GM12878 (cell line): ENCODE results near the gene CHAMP1. TPM values are rescaled to one million over a fixed set of nuclear protein-coding genes. Genes with fewer than 3 reads are reported as not detected.

Source experiments
- ATAC-seq: fragments of 200-7000 bp; cut with Tn5 transposase; 3 replicates; pipeline ENCODE4 v1.9.1; 2020; ENCODE audit warnings: mild to moderate bottlenecking, moderate library complexity
- BruUV-seq: library from RNA; stranded (reverse); fragments of 400-500 nt; replicated peaks from 2 replicates; lab custom pipeline; 2021; lab: Mats Ljungman, UMichigan
- CTCF ChIA-PET: fragments of 300-600 bp; sonication (Branson Sonifier 250); formaldehyde crosslinking; extraction: SDS; loops from one replicate; lab custom pipeline; 2021; ENCODE audit warnings: inconsistent platforms; lab: Yijun Ruan, JAX
- POLR2A ChIA-PET: fragments of 350-600 bp; formaldehyde crosslinking; extraction: SDS; loops from one replicate; lab custom pipeline; 2021; ENCODE audit warnings: inconsistent platforms; lab: Charles Lee
- RAD21 ChIA-PET: fragments of 300-600 bp; sonication (Branson Sonifier 250); formaldehyde crosslinking; loops from one replicate; lab custom pipeline; 2023; ENCODE audit warnings: antibody characterized with exemption; ENCODE audit not compliant: unreplicated experiment; lab: Charles Lee
- SMC1A ChIA-PET: fragments of 300-600 bp; sonication (Branson Sonifier 250); formaldehyde crosslinking; loops from one replicate; lab custom pipeline; 2023; ENCODE audit not compliant: unreplicated experiment, uncharacterized antibody; lab: Charles Lee
- DNase-seq: peaks from one replicate; pipeline ENCODE4 v3.0.0-alpha.2; 2011; ENCODE audit warnings: low read depth, low spot score
- FAIRE-seq: peaks from 3 replicates; lab custom pipeline; 2011; peaks lifted over from hg19 to GRCh38; lab: Jason Lieb, UNC
- H2AFZ ChIP-seq: 2 replicates; pipeline ENCODE4 v1.6.0; 2011; ENCODE audit warnings: low read depth, low read length, control low read depth; ENCODE audit not compliant: control insufficient read depth
- H3K27ac ChIP-seq: 2 replicates; pipeline ENCODE4 v1.5.1; 2011; ENCODE audit warnings: control low read depth; ENCODE audit not compliant: control insufficient read depth, insufficient read depth
- H3K27me3 ChIP-seq, 2 experiments: replicated peaks in 1 of 2; 2 replicates each; pipeline versions ENCODE4 v1.6.0 to v1.6.1; 2011; ENCODE audit warnings: low read length in 1 of 2; ENCODE audit not compliant: control insufficient read depth in 2 of 2, insufficient read depth in 2 of 2
- H3K36me3 ChIP-seq, 2 experiments: 2 replicates each; pipeline ENCODE4 v1.5.1; 2011; ENCODE audit warnings: low read length in 1 of 2; ENCODE audit not compliant: control insufficient read depth in 2 of 2, insufficient read depth in 2 of 2
- H3K4me1 ChIP-seq: 2 replicates; pipeline ENCODE4 v1.6.1; 2011; ENCODE audit warnings: mild to moderate bottlenecking, low read length, moderate library complexity, mixed read lengths; ENCODE audit not compliant: control insufficient read depth, insufficient read depth
- H3K4me2 ChIP-seq: 2 replicates; pipeline ENCODE4 v1.6.0; 2011; ENCODE audit warnings: control low read depth; ENCODE audit not compliant: control insufficient read depth, insufficient read depth
- H3K4me3 ChIP-seq: fragments of 200-600 bp; sonication (generic); 2 replicates; pipeline ENCODE4 v1.5.1; 2016
- H3K79me2 ChIP-seq: 2 replicates; pipeline ENCODE4 v1.6.0; 2011; ENCODE audit warnings: low read length; ENCODE audit not compliant: control insufficient read depth, insufficient read depth
- H3K9ac ChIP-seq: 2 replicates; pipeline ENCODE4 v1.8.0; 2011; ENCODE audit warnings: low read length, control low read depth, mixed read lengths; ENCODE audit not compliant: control insufficient read depth, insufficient read depth
- H3K9me3 ChIP-seq: replicated peaks from 3 replicates; pipeline ENCODE4 v1.5.1; 2011; ENCODE audit warnings: mild to moderate bottlenecking, low read length; ENCODE audit not compliant: control insufficient read depth, insufficient read depth
- H4K20me1 ChIP-seq: 2 replicates; pipeline ENCODE4 v1.6.0; 2011; ENCODE audit not compliant: control insufficient read depth, insufficient read depth
- BMI1 ChIP-seq: fragments of 450-650 bp; IDR thresholded peaks from 2 replicates; pipeline ENCODE4 v1.6.1; 2016; ENCODE audit warnings: mild to moderate bottlenecking, moderate library complexity, borderline replicate concordance
- IKZF1 ChIP-seq: fragments of 450-650 bp; conservative IDR thresholded peaks from 2 replicates; pipeline ENCODE4 v1.6.1; 2017; ENCODE audit warnings: antibody characterized with exemption, mild to moderate bottlenecking
- JUNB ChIP-seq: IDR thresholded peaks from 2 replicates; pipeline ENCODE4 v1.6.1; 2016; ENCODE audit warnings: antibody characterized with exemption, mild to moderate bottlenecking
- KAT2A ChIP-seq: conservative IDR thresholded peaks from 2 replicates; pipeline ENCODE4 v1.6.1; 2011; ENCODE audit warnings: low read depth, low read length; ENCODE audit not compliant: control insufficient read depth
- MTA2 ChIP-seq: fragments of 450-650 bp; IDR thresholded peaks from 2 replicates; pipeline ENCODE4 v1.6.1; 2016; ENCODE audit warnings: low read depth, mild to moderate bottlenecking, moderate library complexity
- STAT1 ChIP-seq: fragments of 450-650 bp; conservative IDR thresholded peaks from 2 replicates; pipeline ENCODE4 v1.6.1; 2014; ENCODE audit warnings: antibody characterized with exemption, mild to moderate bottlenecking
- SUZ12 ChIP-seq: fragments of 200-600 bp; sonication (generic); IDR thresholded peaks from one replicate; pipeline ENCODE4 v1.6.1; 2018; ENCODE audit warnings: antibody characterized with exemption, mild to moderate bottlenecking; ENCODE audit not compliant: unreplicated experiment
- TARDBP ChIP-seq: IDR thresholded peaks from 2 replicates; pipeline ENCODE4 v1.6.1; 2016; ENCODE audit warnings: borderline replicate concordance
- WRNIP1 ChIP-seq: IDR thresholded peaks from 2 replicates; pipeline ENCODE4 v1.6.1; 2011; ENCODE audit warnings: low read depth, low read length, improper control_type of control experiment, borderline replicate concordance
- ZNF207 ChIP-seq: fragments of 450-650 bp; IDR thresholded peaks from 2 replicates; pipeline ENCODE4 v1.6.1; 2014; ENCODE audit warnings: antibody characterized with exemption, mild to moderate bottlenecking, borderline replicate concordance
- WGBS: methylation state at CpG from one replicate; pipeline ENCODE4 v1.1.6; 2016; ENCODE audit warnings: low lambda C conversion rate; ENCODE audit not compliant: insufficient replicate concordance, insufficient coverage; ENCODE audit errors: missing lambda C conversion rate; 5-methylcytosine and 5-hydroxymethylcytosine counted together
- in situ Hi-C: fragments of 300-500 bp; cut with MboI; formaldehyde crosslinking; loops from 9 replicates; pipeline ENCODE4 v1.14.3; 2018; ENCODE audit warnings: mixed read lengths
- intact Hi-C: fragments of 100-400 bp; cut with micrococcal nuclease; formaldehyde crosslinking; loops from one replicate; pipeline ENCODE4 v1.14.2; 2022; ENCODE audit not compliant: unreplicated experiment
- polyA plus RNA-seq, 11 experiments: library from polyadenylated mRNA; depleted of rRNA in 4 of 11; unstranded in 6 of 11; stranded (reverse) in 5 of 11; fragments of >200 nt; fragmentation: Nextera tagmentation in 4 of 11; fragmentation: Illumina TruSeq in 1 of 11; extraction: Ambion mirVana in 4 of 11; extraction: Trizol in 1 of 11; gene quantifications; 1 replicate in 1 of 11; 2 replicates in 10 of 11; pipeline versions ENCODE4 v1.2.1 to v1.2.3, GENCODE V29; 2011 to 2016; ENCODE audit warnings: inconsistent platforms in 2 of 11, missing spikeins in 2 of 11, low read depth in 1 of 11
- total RNA-seq, 4 experiments: library from RNA; depleted of rRNA in 3 of 4; stranded (reverse); fragments of >200 nt in 3 of 4; fragmentation: Illumina TruSeq in 1 of 4; extraction: Trizol in 1 of 4; gene quantifications; 2 replicates each; pipeline versions ENCODE4 v1.2.1 to v1.2.3, GENCODE V29; 2013 to 2021
- TF ChIP-seq, protein P1 (sequence below): fragments of 450-650 bp; IDR thresholded peaks from 2 replicates; pipeline ENCODE4 v1.6.1; 2016; ENCODE audit warnings: mild to moderate bottlenecking
- TF ChIP-seq, protein P2 (sequence below): IDR thresholded peaks from 2 replicates; pipeline ENCODE4 v1.6.1; 2012; ENCODE audit warnings: low read depth, low read length, improper control_type of control experiment
- TF ChIP-seq, protein P3 (sequence below): fragments of 450-650 bp; IDR thresholded peaks from 2 replicates; pipeline ENCODE4 v1.6.1; 2017; ENCODE audit warnings: borderline replicate concordance
- TF ChIP-seq, protein P4 (sequence below): IDR thresholded peaks from 2 replicates; pipeline ENCODE4 v1.6.1; 2012; ENCODE audit warnings: low read length, inconsistent platforms

CHAMP1 gene
- total and polyA plus RNA-seq, 10 of the 15 experiments (the other 5 are each of a cell fraction or from before 2014, with no cell fraction given) = 1.1 to 54.8 (median 23.9) TPM

DNA sequence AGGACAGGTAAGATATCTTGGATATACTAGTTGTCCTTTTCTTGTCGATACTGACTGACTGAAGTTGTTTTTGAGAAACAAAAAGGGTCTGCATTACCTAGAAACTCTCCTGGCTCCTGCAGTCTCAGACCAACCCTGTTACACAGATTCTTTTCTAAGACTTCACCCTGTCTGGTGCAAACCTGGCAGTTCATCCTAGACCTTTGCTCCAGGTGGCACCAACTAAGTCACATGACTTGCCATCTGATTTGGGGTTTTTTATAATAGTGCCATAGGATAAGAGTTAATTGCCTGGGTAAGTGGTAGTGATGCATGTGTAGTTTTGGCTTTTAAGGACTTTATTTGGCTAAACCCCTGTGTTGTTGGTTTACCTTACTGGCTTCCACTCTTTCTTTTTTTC, 14.3 kb downstream of the CHAMP1 start (continued):
- TF ChIP-seq JUNB = no peak
- no peak for TF ChIP-seq BMI1
- TF ChIP-seq KAT2A = no peak
- TF ChIP-seq, protein P1, sequence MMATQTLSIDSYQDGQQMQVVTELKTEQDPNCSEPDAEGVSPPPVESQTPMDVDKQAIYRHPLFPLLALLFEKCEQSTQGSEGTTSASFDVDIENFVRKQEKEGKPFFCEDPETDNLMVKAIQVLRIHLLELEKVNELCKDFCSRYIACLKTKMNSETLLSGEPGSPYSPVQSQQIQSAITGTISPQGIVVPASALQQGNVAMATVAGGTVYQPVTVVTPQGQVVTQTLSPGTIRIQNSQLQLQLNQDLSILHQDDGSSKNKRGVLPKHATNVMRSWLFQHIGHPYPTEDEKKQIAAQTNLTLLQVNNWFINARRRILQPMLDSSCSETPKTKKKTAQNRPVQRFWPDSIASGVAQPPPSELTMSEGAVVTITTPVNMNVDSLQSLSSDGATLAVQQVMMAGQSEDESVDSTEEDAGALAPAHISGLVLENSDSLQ = no peak

DNA sequence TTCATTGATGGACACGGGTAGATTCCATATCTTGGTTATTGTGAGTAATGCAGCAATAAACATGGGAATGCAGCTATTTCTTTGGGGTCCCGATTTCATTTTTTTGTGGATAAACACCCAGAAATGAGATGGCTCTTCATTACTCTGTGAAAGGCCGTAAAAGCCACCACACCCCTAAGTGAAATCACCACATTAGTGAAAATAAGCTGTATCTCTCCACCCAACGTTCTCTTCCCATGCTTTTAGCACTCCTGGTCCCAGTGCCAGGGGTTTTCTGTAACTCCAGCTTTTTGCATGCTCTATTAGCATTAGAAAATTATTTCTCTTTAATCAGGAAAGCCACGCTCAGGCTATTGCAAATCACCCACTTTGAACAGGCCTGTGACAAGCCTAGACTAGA, 15.8 kb downstream of the CHAMP1 start:
- H3K9ac ChIP-seq = no peak overlapping the region
- TF ChIP-seq SUZ12 = no peak
- no peak for TF ChIP-seq MTA2
- TF ChIP-seq, protein P2, sequence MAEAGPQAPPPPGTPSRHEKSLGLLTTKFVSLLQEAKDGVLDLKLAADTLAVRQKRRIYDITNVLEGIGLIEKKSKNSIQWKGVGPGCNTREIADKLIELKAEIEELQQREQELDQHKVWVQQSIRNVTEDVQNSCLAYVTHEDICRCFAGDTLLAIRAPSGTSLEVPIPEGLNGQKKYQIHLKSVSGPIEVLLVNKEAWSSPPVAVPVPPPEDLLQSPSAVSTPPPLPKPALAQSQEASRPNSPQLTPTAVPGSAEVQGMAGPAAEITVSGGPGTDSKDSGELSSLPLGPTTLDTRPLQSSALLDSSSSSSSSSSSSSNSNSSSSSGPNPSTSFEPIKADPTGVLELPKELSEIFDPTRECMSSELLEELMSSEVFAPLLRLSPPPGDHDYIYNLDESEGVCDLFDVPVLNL = no peak
- no peak for TF ChIP-seq TARDBP
- TF ChIP-seq STAT1 = no peak
- TF ChIP-seq, protein P3, sequence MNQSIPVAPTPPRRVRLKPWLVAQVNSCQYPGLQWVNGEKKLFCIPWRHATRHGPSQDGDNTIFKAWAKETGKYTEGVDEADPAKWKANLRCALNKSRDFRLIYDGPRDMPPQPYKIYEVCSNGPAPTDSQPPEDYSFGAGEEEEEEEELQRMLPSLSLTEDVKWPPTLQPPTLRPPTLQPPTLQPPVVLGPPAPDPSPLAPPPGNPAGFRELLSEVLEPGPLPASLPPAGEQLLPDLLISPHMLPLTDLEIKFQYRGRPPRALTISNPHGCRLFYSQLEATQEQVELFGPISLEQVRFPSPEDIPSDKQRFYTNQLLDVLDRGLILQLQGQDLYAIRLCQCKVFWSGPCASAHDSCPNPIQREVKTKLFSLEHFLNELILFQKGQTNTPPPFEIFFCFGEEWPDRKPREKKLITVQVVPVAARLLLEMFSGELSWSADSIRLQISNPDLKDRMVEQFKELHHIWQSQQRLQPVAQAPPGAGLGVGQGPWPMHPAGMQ = no peak
- no peak for TF ChIP-seq IKZF1
- no peak for TF ChIP-seq ZNF207
- TF ChIP-seq WRNIP1 = no peak
- no peak for TF ChIP-seq JUNB
- TF ChIP-seq, protein P4, sequence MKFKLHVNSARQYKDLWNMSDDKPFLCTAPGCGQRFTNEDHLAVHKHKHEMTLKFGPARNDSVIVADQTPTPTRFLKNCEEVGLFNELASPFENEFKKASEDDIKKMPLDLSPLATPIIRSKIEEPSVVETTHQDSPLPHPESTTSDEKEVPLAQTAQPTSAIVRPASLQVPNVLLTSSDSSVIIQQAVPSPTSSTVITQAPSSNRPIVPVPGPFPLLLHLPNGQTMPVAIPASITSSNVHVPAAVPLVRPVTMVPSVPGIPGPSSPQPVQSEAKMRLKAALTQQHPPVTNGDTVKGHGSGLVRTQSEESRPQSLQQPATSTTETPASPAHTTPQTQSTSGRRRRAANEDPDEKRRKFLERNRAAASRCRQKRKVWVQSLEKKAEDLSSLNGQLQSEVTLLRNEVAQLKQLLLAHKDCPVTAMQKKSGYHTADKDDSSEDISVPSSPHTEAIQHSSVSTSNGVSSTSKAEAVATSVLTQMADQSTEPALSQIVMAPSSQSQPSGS = no peak
- no peak overlapping the region for H3K27ac ChIP-seq
- H3K9me3 ChIP-seq = no peaks in the 10 kb centered on the region
- SMC1A ChIA-PET = no interaction called here
- H3K36me3 ChIP-seq = peaks cover 3 to 16% of the 10 kb centered on the region in 2 experiments; a peak in 3 of 4 replicates
- ATAC-seq = no peak
- H3K4me1 ChIP-seq = peaks cover 8% of the 10 kb centered on the region
- intact Hi-C loops (no loop called here), in situ Hi-C loops (no loop called here)
- no TSS peak for BruUV-seq
- H3K4me3 ChIP-seq = no peak overlapping the region
- H3K27me3 ChIP-seq = no peaks in the 10 kb centered on the region
- H3K79me2 ChIP-seq = peaks cover 6% of the 10 kb centered on the region
- no peak overlapping the region for H3K4me2 ChIP-seq
- DNase-seq = no peak
- CTCF ChIA-PET = no interaction called here
- WGBS = 95% methylated on average over 5 of the region's 5 CpGs
- no peak for FAIRE-seq
- H4K20me1 ChIP-seq = no peaks in the 10 kb centered on the region
- no peak overlapping the region for H2AFZ ChIP-seq
- RAD21 ChIA-PET = no interaction called here
- POLR2A ChIA-PET = no interaction called here
